Measurements from ENCODE around the gene FLNA.
A peak's percentile ranks its signal among the peaks of the same experiment; 100 is the strongest.

The FLNA gene

GRCh38 chrX:154403192-154403591, 28.8 kb upstream of the FLNA start:
- H3K27ac ChIP-seq (ENCODE audit: low read depth, low read length, poor library complexity, severe bottlenecking): no peak overlapping the region
- H3K4me3 ChIP-seq (ENCODE audit: low read depth, low read length, poor library complexity, severe bottlenecking): no peak overlapping the region
- no peaks in the 10 kb centered on the region for H3K9me2 ChIP-seq (ENCODE audit: low read depth, low read length)
- no peak overlapping the region for H2AFZ ChIP-seq (ENCODE audit: low read length)
- H3K9me3 ChIP-seq (ENCODE audit: low read length): no peaks in the 10 kb centered on the region
- H3K4me1 ChIP-seq (ENCODE audit: insufficient read depth, low read length, severe bottlenecking): peaks cover 16% of the 10 kb centered on the region
- no peak overlapping the region for H3K9ac ChIP-seq (ENCODE audit: low read length)
- no peak overlapping the region for H3K4me2 ChIP-seq (ENCODE audit: low read length)
- no peaks in the 10 kb centered on the region for H3K27me3 ChIP-seq (ENCODE audit: insufficient read depth, low read length)
- peaks cover 34% of the 10 kb centered on the region for H3K36me3 ChIP-seq (ENCODE audit: insufficient read depth, low read length)
- peaks cover 3% of the 10 kb centered on the region; the same call in 1 of the 2 replicates for H3K79me2 ChIP-seq (ENCODE audit: insufficient read depth, low read length)
- no peak for TF ChIP-seq EZH2 (IDR thresholded peaks at IDR 0.05; ENCODE audit: borderline replicate concordance, low read length)
- no peak for TF ChIP-seq CTCF (IDR thresholded peaks at IDR 0.05; ENCODE audit: low read length)
- no peaks in the 10 kb centered on the region for H4K20me1 ChIP-seq (ENCODE audit: insufficient read depth, low read length)
- peaks cover 10% of the 10 kb centered on the region for H3F3A ChIP-seq (ENCODE audit: insufficient read depth, low read length)

- no peaks in the 10 kb centered on the region for H3K9me3 ChIP-seq (ENCODE audit: low read length)
- peaks cover 34% of the 10 kb centered on the region for H3K36me3 ChIP-seq (ENCODE audit: insufficient read depth, low read length)
- H3K4me3 ChIP-seq (ENCODE audit: low read depth, low read length, poor library complexity, severe bottlenecking): no peak overlapping the region
- peaks cover 3% of the 10 kb centered on the region; the same call in 1 of the 2 replicates for H3K79me2 ChIP-seq (ENCODE audit: insufficient read depth, low read length)
- no peaks in the 10 kb centered on the region for H3K9me2 ChIP-seq (ENCODE audit: low read depth, low read length)
- H3F3A ChIP-seq (ENCODE audit: insufficient read depth, low read length): peaks cover 10% of the 10 kb centered on the region
- TF ChIP-seq EZH2 (IDR thresholded peaks at IDR 0.05; ENCODE audit: borderline replicate concordance, low read length) (no peak), CTCF (IDR thresholded peaks at IDR 0.05; ENCODE audit: low read length) (no peak)
- no peak overlapping the region for H2AFZ ChIP-seq (ENCODE audit: low read length)
- no peaks in the 10 kb centered on the region for H4K20me1 ChIP-seq (ENCODE audit: insufficient read depth, low read length)
- no peak overlapping the region for H3K4me2 ChIP-seq (ENCODE audit: low read length)
- no peaks in the 10 kb centered on the region for H3K27me3 ChIP-seq (ENCODE audit: insufficient read depth, low read length)
- peaks cover 14% of the 10 kb centered on the region for H3K4me1 ChIP-seq (ENCODE audit: insufficient read depth, low read length, severe bottlenecking)
- H3K27ac ChIP-seq (ENCODE audit: low read depth, low read length, poor library complexity, severe bottlenecking): peak overlapping the region; percentile 51
- H3K9ac ChIP-seq (ENCODE audit: low read length): no peak overlapping the region
Observed at GRCh38 chrX:154402622-154403127, 28.2 kb upstream of the FLNA start.

GRCh38 chrX:154401918-154402621, 27.6 kb upstream of the FLNA start:
- Histone ChIP-seq H3F3A (ENCODE audit: insufficient read depth, low read length) (peaks cover 10% of the 10 kb centered on the region), H4K20me1 (ENCODE audit: insufficient read depth, low read length) (no peaks in the 10 kb centered on the region), H3K4me1 (ENCODE audit: insufficient read depth, low read length, severe bottlenecking) (peaks cover 20% of the 10 kb centered on the region), H3K4me2 (ENCODE audit: low read length) (no peak overlapping the region), H3K4me3 (ENCODE audit: low read depth, low read length, poor library complexity, severe bottlenecking) (no peak overlapping the region), H2AFZ (ENCODE audit: low read length) (no peak overlapping the region), H3K9me3 (ENCODE audit: low read length) (no peaks in the 10 kb centered on the region), H3K27me3 (ENCODE audit: insufficient read depth, low read length) (no peaks in the 10 kb centered on the region), H3K79me2 (ENCODE audit: insufficient read depth, low read length) (peaks cover 3% of the 10 kb centered on the region; the same call in 1 of the 2 replicates), H3K9me2 (ENCODE audit: low read depth, low read length) (no peaks in the 10 kb centered on the region), H3K36me3 (ENCODE audit: insufficient read depth, low read length) (peaks cover 34% of the 10 kb centered on the region), H3K9ac (ENCODE audit: low read length) (no peak overlapping the region), H3K27ac (ENCODE audit: low read depth, low read length, poor library complexity, severe bottlenecking) (peak overlapping the region; percentile 51)
- no peak for TF ChIP-seq CTCF (IDR thresholded peaks at IDR 0.05; ENCODE audit: low read length)
- TF ChIP-seq EZH2 (IDR thresholded peaks at IDR 0.05; ENCODE audit: borderline replicate concordance, low read length): no peak

Measured in OCI-LY1 (cell line).